DND-41 (cell line): ENCODE results near the gene MTREX.

Experiments
- ATAC-seq: fragments of 200-7000 bp; cut with Tn5 transposase; 3 replicates; pipeline ENCODE4 v1.9.1; 2021; ENCODE audit warnings: low read depth; ENCODE audit not compliant: insufficient read depth
- DNase-seq: peaks from one replicate; pipeline ENCODE4 v3.0.0-alpha.2; 2020
- H2AFZ ChIP-seq: 2 replicates; pipeline ENCODE4 v1.6.0; 2012; ENCODE audit warnings: low read depth, low read length
- H3K27ac ChIP-seq: 2 replicates; pipeline ENCODE4 v1.5.1; 2012; ENCODE audit warnings: low read length, inconsistent platforms
- H3K27me3 ChIP-seq: fragments of 200-600 bp; sonication (generic); 2 replicates; pipeline ENCODE4 v1.6.0; 2012; ENCODE audit warnings: low read length, mild to moderate bottlenecking, inconsistent platforms; ENCODE audit not compliant: insufficient read depth, poor library complexity
- H3K36me3 ChIP-seq: 2 replicates; pipeline ENCODE4 v1.5.1; 2012; ENCODE audit warnings: low read length, inconsistent platforms; ENCODE audit not compliant: insufficient read depth
- H3K4me1 ChIP-seq: 2 replicates; pipeline ENCODE4 v1.5.1; 2012; ENCODE audit warnings: mild to moderate bottlenecking, low read length; ENCODE audit not compliant: insufficient read depth
- H3K4me2 ChIP-seq: 2 replicates; pipeline ENCODE4 v1.6.0; 2012; ENCODE audit warnings: mild to moderate bottlenecking, moderate library complexity, low read length, inconsistent platforms; ENCODE audit not compliant: insufficient read depth
- H3K4me3 ChIP-seq, 2 experiments: fragments of 200-600 bp in 1 of 2; shearing (Covaris generic) in 1 of 2; 2 replicates each; pipeline ENCODE4 v1.5.1; 2012 to 2016; ENCODE audit warnings: inconsistent platforms in 2 of 2, low read length in 2 of 2, mild to moderate bottlenecking in 2 of 2, low read depth in 1 of 2, moderate library complexity in 1 of 2
- H3K79me2 ChIP-seq: 2 replicates; pipeline ENCODE4 v1.6.0; 2012; ENCODE audit warnings: low read length, inconsistent platforms; ENCODE audit not compliant: insufficient read depth
- H3K9ac ChIP-seq: 2 replicates; pipeline ENCODE4 v1.6.0; 2012; ENCODE audit warnings: low read depth, mild to moderate bottlenecking, inconsistent platforms, low read length, moderate library complexity
- H3K9me3 ChIP-seq: 2 replicates; pipeline ENCODE4 v1.5.1; 2012; ENCODE audit warnings: low read length, moderate library complexity, mild to moderate bottlenecking, inconsistent platforms; ENCODE audit not compliant: insufficient read depth, severe bottlenecking
- H4K20me1 ChIP-seq: 2 replicates; pipeline ENCODE4 v1.6.0; 2012; ENCODE audit warnings: low read length; ENCODE audit not compliant: insufficient read depth
- CTCF ChIP-seq: IDR thresholded peaks from 2 replicates; pipeline ENCODE4 v1.5.1; 2012; ENCODE audit warnings: borderline replicate concordance, low read length, moderate library complexity, mild to moderate bottlenecking; ENCODE audit not compliant: poor library complexity, severe bottlenecking; ENCODE audit errors: extremely low read depth
- EZH2 ChIP-seq: IDR thresholded peaks from 3 replicates; pipeline ENCODE4 v1.6.1; 2012; ENCODE audit warnings: borderline replicate concordance, low read depth, mild to moderate bottlenecking, moderate library complexity, low read length, inconsistent platforms; ENCODE audit not compliant: severe bottlenecking

MTREX gene

GRCh38 chr5:55446640-55447351 lies 139.0 kb downstream of the MTREX start:
- Histone ChIP-seq H3K79me2 (no peaks in the 10 kb centered on the region), H3K27ac (no peak overlapping the region), H3K4me2 (no peak overlapping the region), H4K20me1 (no peaks in the 10 kb centered on the region), H3K4me3 (no peak overlapping the region), H3K4me1 (no peaks in the 10 kb centered on the region), H3K9me3 (no peaks in the 10 kb centered on the region), H2AFZ (no peak overlapping the region), H3K36me3 (peaks cover 6% of the 10 kb centered on the region), H3K27me3 (no peaks in the 10 kb centered on the region), H3K9ac (no peak overlapping the region)
- DNase-seq, result no peak
- ATAC-seq, result no peak
- TF ChIP-seq EZH2 (no peak), CTCF (no peak)

- Histone ChIP-seq H3K4me1 (no peaks in the 10 kb centered on the region), H4K20me1 (no peaks in the 10 kb centered on the region), H3K4me3 (no peak overlapping the region), H3K79me2 (no peaks in the 10 kb centered on the region), H3K27ac (no peak overlapping the region), H2AFZ (no peak overlapping the region), H3K9me3 (no peaks in the 10 kb centered on the region), H3K4me2 (no peak overlapping the region), H3K27me3 (no peaks in the 10 kb centered on the region), H3K36me3 (peaks cover 12% of the 10 kb centered on the region; the same call in 1 of the 2 replicates), H3K9ac (no peak overlapping the region)
- ATAC-seq (no peak), DNase-seq (no peak)
- TF ChIP-seq EZH2 (no peak), CTCF (no peak)
Observed at GRCh38 chr5:55450050-55450765, 142.4 kb downstream of the MTREX start.

- H3K9me3 ChIP-seq, result no peaks in the 10 kb centered on the region
- H3K4me3 ChIP-seq, result no peak overlapping the region
- no peaks in the 10 kb centered on the region for H3K79me2 ChIP-seq
- TF ChIP-seq CTCF (no peak), EZH2 (no peak)
- DNase-seq (no peak), ATAC-seq (no peak)
- H2AFZ ChIP-seq, result no peak overlapping the region
- no peak overlapping the region for H3K9ac ChIP-seq
- H3K27me3 ChIP-seq, result no peaks in the 10 kb centered on the region
- peaks cover 12% of the 10 kb centered on the region; the same call in 1 of the 2 replicates for H3K36me3 ChIP-seq
- no peak overlapping the region for H3K4me2 ChIP-seq
- no peaks in the 10 kb centered on the region for H3K4me1 ChIP-seq
- H3K27ac ChIP-seq, result no peak overlapping the region
- H4K20me1 ChIP-seq, result no peaks in the 10 kb centered on the region
Observed at GRCh38 chr5:55451976-55452375, 144.2 kb downstream of the MTREX start.
